ENCODE data around the gene PLCB4.

DNA sequence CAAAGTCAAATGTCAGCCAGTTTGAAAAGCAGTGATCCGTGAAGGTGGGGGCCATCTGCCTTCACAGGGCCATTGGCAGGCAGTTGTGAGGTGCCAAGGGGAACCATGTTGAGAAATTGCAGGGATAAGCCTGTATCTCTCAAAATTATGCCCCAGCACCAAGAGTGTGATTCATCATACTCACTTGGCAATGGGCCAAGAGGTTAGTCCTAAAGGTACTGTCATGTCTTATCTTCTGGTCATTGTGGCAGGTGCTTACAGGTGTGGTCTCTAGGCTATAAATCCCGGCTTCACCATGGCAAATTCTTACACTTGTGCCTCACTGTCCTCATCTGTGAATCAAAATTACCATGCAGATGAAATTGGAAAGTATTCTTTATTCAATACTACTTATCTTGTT is 294.8 kb downstream of the PLCB4 start:
- no peak for TF ChIP-seq EZH2phosphoT487 (IDR thresholded peaks at IDR 0.05; ENCODE audit: unreplicated experiment)
- TF ChIP-seq, protein P1, sequence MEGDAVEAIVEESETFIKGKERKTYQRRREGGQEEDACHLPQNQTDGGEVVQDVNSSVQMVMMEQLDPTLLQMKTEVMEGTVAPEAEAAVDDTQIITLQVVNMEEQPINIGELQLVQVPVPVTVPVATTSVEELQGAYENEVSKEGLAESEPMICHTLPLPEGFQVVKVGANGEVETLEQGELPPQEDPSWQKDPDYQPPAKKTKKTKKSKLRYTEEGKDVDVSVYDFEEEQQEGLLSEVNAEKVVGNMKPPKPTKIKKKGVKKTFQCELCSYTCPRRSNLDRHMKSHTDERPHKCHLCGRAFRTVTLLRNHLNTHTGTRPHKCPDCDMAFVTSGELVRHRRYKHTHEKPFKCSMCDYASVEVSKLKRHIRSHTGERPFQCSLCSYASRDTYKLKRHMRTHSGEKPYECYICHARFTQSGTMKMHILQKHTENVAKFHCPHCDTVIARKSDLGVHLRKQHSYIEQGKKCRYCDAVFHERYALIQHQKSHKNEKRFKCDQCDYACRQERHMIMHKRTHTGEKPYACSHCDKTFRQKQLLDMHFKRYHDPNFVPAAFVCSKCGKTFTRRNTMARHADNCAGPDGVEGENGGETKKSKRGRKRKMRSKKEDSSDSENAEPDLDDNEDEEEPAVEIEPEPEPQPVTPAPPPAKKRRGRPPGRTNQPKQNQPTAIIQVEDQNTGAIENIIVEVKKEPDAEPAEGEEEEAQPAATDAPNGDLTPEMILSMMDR (conservative IDR thresholded peaks at IDR 0.05; ENCODE audit: low read depth in 2 of 2): no peak
- no peak for TF ChIP-seq ZNF114 (CRISPR knock-in tag; IDR thresholded peaks at IDR 0.05)
- no peak for TF ChIP-seq EZH2 (IDR thresholded peaks at IDR 0.05; ENCODE audit: low read depth, unreplicated experiment)
- TF ChIP-seq, protein P2, sequence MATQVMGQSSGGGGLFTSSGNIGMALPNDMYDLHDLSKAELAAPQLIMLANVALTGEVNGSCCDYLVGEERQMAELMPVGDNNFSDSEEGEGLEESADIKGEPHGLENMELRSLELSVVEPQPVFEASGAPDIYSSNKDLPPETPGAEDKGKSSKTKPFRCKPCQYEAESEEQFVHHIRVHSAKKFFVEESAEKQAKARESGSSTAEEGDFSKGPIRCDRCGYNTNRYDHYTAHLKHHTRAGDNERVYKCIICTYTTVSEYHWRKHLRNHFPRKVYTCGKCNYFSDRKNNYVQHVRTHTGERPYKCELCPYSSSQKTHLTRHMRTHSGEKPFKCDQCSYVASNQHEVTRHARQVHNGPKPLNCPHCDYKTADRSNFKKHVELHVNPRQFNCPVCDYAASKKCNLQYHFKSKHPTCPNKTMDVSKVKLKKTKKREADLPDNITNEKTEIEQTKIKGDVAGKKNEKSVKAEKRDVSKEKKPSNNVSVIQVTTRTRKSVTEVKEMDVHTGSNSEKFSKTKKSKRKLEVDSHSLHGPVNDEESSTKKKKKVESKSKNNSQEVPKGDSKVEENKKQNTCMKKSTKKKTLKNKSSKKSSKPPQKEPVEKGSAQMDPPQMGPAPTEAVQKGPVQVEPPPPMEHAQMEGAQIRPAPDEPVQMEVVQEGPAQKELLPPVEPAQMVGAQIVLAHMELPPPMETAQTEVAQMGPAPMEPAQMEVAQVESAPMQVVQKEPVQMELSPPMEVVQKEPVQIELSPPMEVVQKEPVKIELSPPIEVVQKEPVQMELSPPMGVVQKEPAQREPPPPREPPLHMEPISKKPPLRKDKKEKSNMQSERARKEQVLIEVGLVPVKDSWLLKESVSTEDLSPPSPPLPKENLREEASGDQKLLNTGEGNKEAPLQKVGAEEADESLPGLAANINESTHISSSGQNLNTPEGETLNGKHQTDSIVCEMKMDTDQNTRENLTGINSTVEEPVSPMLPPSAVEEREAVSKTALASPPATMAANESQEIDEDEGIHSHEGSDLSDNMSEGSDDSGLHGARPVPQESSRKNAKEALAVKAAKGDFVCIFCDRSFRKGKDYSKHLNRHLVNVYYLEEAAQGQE (IDR thresholded peaks at IDR 0.05; ENCODE audit: unreplicated experiment): no peak
- no peak for TF ChIP-seq NANOG (IDR thresholded peaks at IDR 0.05; ENCODE audit: borderline replicate concordance)
- TF ChIP-seq, protein P3, sequence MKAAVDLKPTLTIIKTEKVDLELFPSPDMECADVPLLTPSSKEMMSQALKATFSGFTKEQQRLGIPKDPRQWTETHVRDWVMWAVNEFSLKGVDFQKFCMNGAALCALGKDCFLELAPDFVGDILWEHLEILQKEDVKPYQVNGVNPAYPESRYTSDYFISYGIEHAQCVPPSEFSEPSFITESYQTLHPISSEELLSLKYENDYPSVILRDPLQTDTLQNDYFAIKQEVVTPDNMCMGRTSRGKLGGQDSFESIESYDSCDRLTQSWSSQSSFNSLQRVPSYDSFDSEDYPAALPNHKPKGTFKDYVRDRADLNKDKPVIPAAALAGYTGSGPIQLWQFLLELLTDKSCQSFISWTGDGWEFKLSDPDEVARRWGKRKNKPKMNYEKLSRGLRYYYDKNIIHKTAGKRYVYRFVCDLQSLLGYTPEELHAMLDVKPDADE (IDR thresholded peaks at IDR 0.05): no peak
- no peak for TF ChIP-seq POLR2AphosphoS5 (IDR thresholded peaks at IDR 0.05; ENCODE audit: low read depth)
- no peak for TF ChIP-seq ZNF331 (CRISPR knock-in tag; IDR thresholded peaks at IDR 0.05; ENCODE audit: low read depth)
- no peak for TF ChIP-seq CREB1 (CRISPR knock-in tag; IDR thresholded peaks at IDR 0.05; ENCODE audit: low read depth)
- no peak for TF ChIP-seq JUNB (IDR thresholded peaks at IDR 0.05; ENCODE audit: unreplicated experiment)
- TF ChIP-seq, protein P4, sequence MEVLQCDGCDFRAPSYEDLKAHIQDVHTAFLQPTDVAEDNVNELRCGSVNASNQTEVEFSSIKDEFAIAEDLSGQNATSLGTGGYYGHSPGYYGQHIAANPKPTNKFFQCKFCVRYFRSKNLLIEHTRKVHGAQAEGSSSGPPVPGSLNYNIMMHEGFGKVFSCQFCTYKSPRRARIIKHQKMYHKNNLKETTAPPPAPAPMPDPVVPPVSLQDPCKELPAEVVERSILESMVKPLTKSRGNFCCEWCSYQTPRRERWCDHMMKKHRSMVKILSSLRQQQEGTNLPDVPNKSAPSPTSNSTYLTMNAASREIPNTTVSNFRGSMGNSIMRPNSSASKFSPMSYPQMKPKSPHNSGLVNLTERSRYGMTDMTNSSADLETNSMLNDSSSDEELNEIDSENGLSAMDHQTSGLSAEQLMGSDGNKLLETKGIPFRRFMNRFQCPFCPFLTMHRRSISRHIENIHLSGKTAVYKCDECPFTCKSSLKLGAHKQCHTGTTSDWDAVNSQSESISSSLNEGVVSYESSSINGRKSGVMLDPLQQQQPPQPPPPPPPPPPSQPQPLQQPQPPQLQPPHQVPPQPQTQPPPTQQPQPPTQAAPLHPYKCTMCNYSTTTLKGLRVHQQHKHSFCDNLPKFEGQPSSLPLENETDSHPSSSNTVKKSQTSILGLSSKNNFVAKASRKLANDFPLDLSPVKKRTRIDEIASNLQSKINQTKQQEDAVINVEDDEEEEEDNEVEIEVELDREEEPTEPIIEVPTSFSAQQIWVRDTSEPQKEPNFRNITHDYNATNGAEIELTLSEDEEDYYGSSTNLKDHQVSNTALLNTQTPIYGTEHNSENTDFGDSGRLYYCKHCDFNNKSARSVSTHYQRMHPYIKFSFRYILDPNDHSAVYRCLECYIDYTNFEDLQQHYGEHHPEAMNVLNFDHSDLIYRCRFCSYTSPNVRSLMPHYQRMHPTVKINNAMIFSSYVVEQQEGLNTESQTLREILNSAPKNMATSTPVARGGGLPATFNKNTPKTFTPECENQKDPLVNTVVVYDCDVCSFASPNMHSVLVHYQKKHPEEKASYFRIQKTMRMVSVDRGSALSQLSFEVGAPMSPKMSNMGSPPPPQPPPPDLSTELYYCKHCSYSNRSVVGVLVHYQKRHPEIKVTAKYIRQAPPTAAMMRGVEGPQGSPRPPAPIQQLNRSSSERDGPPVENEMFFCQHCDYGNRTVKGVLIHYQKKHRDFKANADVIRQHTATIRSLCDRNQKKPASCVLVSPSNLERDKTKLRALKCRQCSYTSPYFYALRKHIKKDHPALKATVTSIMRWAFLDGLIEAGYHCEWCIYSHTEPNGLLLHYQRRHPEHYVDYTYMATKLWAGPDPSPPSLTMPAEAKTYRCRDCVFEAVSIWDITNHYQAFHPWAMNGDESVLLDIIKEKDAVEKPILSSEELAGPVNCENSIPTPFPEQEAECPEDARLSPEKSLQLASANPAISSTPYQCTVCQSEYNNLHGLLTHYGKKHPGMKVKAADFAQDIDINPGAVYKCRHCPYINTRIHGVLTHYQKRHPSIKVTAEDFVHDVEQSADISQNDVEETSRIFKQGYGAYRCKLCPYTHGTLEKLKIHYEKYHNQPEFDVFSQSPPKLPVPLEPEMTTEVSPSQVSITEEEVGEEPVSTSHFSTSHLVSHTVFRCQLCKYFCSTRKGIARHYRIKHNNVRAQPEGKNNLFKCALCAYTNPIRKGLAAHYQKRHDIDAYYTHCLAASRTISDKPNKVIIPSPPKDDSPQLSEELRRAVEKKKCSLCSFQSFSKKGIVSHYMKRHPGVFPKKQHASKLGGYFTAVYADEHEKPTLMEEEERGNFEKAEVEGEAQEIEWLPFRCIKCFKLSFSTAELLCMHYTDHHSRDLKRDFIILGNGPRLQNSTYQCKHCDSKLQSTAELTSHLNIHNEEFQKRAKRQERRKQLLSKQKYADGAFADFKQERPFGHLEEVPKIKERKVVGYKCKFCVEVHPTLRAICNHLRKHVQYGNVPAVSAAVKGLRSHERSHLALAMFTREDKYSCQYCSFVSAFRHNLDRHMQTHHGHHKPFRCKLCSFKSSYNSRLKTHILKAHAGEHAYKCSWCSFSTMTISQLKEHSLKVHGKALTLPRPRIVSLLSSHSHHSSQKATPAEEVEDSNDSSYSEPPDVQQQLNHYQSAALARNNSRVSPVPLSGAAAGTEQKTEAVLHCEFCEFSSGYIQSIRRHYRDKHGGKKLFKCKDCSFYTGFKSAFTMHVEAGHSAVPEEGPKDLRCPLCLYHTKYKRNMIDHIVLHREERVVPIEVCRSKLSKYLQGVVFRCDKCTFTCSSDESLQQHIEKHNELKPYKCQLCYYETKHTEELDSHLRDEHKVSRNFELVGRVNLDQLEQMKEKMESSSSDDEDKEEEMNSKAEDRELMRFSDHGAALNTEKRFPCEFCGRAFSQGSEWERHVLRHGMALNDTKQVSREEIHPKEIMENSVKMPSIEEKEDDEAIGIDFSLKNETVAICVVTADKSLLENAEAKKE (CRISPR knock-in tag; IDR thresholded peaks at IDR 0.05): no peak
- TF ChIP-seq STAT1 (IDR thresholded peaks at IDR 0.05; ENCODE audit: unreplicated experiment): no peak

Data from GM23338 (cell line).